Astrocyte (in vitro differentiated cells and primary cell): Measurements from ENCODE around the gene CIITA.

Source experiments
- EZH2 ChIP-seq: IDR thresholded peaks from 2 replicates; pipeline ENCODE4 v1.6.1; 2012; ENCODE audit warnings: mild to moderate bottlenecking, low read length, inconsistent platforms; ENCODE audit not compliant: insufficient read depth
- TF ChIP-seq, protein P1 (sequence below): IDR thresholded peaks from 2 replicates; pipeline ENCODE4 v1.5.1; 2011; ENCODE audit warnings: low read depth, mild to moderate bottlenecking, inconsistent platforms, low read length, moderate library complexity; ENCODE audit not compliant: insufficient read depth

DNA sequence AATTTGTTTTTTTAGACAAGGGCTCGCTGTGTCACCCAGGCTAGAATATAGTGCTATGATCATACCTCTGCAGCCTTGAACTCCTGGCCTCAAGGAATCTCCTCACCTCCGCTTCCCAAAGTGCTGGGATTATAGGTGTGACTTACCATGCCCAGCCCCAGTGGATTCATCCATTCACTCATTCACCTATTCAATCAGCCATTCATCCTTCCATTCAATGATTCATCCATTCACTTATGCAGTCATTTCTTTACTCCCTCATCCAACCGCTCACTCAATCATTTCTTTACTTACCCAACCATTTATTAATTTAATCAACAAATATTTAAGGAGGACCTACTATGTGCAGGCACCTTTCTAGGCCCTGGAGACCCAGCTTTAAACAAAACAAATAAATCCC, 39.5 kb downstream of the CIITA start:
- TF ChIP-seq EZH2 = no peak
- TF ChIP-seq, protein P1, sequence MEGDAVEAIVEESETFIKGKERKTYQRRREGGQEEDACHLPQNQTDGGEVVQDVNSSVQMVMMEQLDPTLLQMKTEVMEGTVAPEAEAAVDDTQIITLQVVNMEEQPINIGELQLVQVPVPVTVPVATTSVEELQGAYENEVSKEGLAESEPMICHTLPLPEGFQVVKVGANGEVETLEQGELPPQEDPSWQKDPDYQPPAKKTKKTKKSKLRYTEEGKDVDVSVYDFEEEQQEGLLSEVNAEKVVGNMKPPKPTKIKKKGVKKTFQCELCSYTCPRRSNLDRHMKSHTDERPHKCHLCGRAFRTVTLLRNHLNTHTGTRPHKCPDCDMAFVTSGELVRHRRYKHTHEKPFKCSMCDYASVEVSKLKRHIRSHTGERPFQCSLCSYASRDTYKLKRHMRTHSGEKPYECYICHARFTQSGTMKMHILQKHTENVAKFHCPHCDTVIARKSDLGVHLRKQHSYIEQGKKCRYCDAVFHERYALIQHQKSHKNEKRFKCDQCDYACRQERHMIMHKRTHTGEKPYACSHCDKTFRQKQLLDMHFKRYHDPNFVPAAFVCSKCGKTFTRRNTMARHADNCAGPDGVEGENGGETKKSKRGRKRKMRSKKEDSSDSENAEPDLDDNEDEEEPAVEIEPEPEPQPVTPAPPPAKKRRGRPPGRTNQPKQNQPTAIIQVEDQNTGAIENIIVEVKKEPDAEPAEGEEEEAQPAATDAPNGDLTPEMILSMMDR = no peak
